Stomach (tissue), 9 donors: ENCODE measurements around the gene ACTR6. TPM values are rescaled to one million over a fixed set of nuclear protein-coding genes. Genes with fewer than 3 reads are reported as not detected.
A peak's percentile ranks its signal among the peaks of the same experiment; 100 is the strongest.

ENCODE experiments used
- DNase-seq, 2 donors: peaks; one replicate each; pipeline versions ENCODE4 v3.0.0 to v3.0.0-alpha.2; 2013 to 2019
- H3K27ac ChIP-seq, 5 donors: fragments of 200-600 bp in 4 of 5; sonication (generic) in 4 of 5; one replicate each; pipeline ENCODE4 v1.5.1; 2013 to 2019; ENCODE audit warnings: mild to moderate bottlenecking in 1 of 5, moderate library complexity in 1 of 5
- H3K27me3 ChIP-seq, 3 donors: fragments of 200-600 bp; sonication (generic); one replicate each; pipeline ENCODE4 v1.5.1; 2017 to 2019; ENCODE audit warnings: mixed run types in 1 of 3
- H3K36me3 ChIP-seq, 4 donors: fragments of 200-600 bp; sonication (generic); 1 replicate in 3 of 4; 2 replicates in 1 of 4; pipeline ENCODE4 v1.5.1; 2016 to 2019
- H3K4me1 ChIP-seq, 4 donors: fragments of 200-600 bp; sonication (generic); one replicate each; pipeline ENCODE4 v1.5.1; 2016 to 2019
- H3K4me3 ChIP-seq, 4 donors: fragments of 200-600 bp; sonication (generic) in 3 of 4; one replicate each; pipeline ENCODE4 v1.5.1; 2016 to 2019; ENCODE audit warnings: mild to moderate bottlenecking in 1 of 4
- H3K9me3 ChIP-seq, 4 donors: fragments of 200-600 bp; sonication (generic); one replicate each; pipeline ENCODE4 v1.5.1; 2016 to 2019
- EP300 ChIP-seq: sonication (generic); formaldehyde crosslinking; IDR thresholded peaks from one replicate; pipeline ENCODE4 v1.6.1; 2017; ENCODE audit warnings: antibody characterized with exemption
- POLR2A ChIP-seq, 4 donors: fragments of 450-650 bp; IDR thresholded peaks; one replicate each; pipeline ENCODE4 v1.6.1; 2016; ENCODE audit warnings: antibody characterized with exemption in 4 of 4, control low read depth in 2 of 4, mild to moderate bottlenecking in 1 of 4, moderate library complexity in 1 of 4
- POLR2AphosphoS5 ChIP-seq, 3 donors: sonication (generic); formaldehyde crosslinking; IDR thresholded peaks; one replicate each; pipeline ENCODE4 v1.6.1; 2016; ENCODE audit warnings: antibody characterized with exemption in 3 of 3
- WGBS, 5 donors: extraction: QIAGEN DNeasy Blood & Tissue Kit in 3 of 5; methylation state at CpG; one replicate each; pipeline versions ENCODE4 v1.1.5 to v1.1.7; 2013 to 2018; 5-methylcytosine and 5-hydroxymethylcytosine counted together
- intact Hi-C: fragments of 100-400 bp; cut with DNase I; formaldehyde crosslinking; loops from one replicate; pipeline ENCODE4 v1.15.1; 2023; ENCODE audit warnings: low total_unique reads
- polyA plus RNA-seq, 3 donors: library from polyadenylated mRNA; stranded (reverse); fragments of 200-250 nt; gene quantifications; one replicate each; pipeline ENCODE4 v1.2.3, GENCODE V29; 2013
- total RNA-seq, 5 donors: library from RNA; depleted of rRNA; stranded (reverse); fragments of >200 nt; gene quantifications; one replicate each; pipeline versions ENCODE4 v1.1.0 to v1.2.3, GENCODE V29; 2014 to 2016
- TF ChIP-seq, protein P1 (sequence below), 7 experiments: fragments of 450-650 bp in 4 of 7; fragments of 200-600 bp in 3 of 7; sonication (generic) in 3 of 7; IDR thresholded peaks; one replicate each; pipeline ENCODE4 v1.5.1; 2016 to 2019; ENCODE audit warnings: antibody characterized with exemption in 7 of 7, control low read depth in 2 of 7, mild to moderate bottlenecking in 1 of 7
- donor health status: healthy with polysubstance abuse.
- donor health status: Bipolar disorder and iron deficiency.
- donor health status: healthy.

The ACTR6 gene
- total and polyA plus RNA-seq, 8 donors, result 0.58 to 40.7 (median 13.4) TPM

GRCh38 chr12:100211698-100212097, 11.1 kb downstream of the ACTR6 start:
- peaks cover 0 to 30% (median 7%) of the 10 kb centered on the region in 4 donors for H3K4me1 ChIP-seq
- TF ChIP-seq EP300, result no peak
- no peak for TF ChIP-seq POLR2AphosphoS5 (IDR thresholded peaks at IDR 0.05)
- no peak for TF ChIP-seq POLR2A (IDR thresholded peaks at IDR 0.05)
- no peaks in the 10 kb centered on the region for H3K27me3 ChIP-seq
- intact Hi-C loops, result no loop called here
- no peak overlapping the region for H3K4me3 ChIP-seq
- H3K27ac ChIP-seq, result no peak overlapping the region
- DNase-seq, result no peak
- 92 to 96% (median 94%) methylated on average over 2 of the region's 2 CpGs for WGBS, 5 donors
- H3K9me3 ChIP-seq, result no peaks in the 10 kb centered on the region
- H3K36me3 ChIP-seq, result peaks cover 20 to 77% (median 73%) of the 10 kb centered on the region in 4 donors

DNA sequence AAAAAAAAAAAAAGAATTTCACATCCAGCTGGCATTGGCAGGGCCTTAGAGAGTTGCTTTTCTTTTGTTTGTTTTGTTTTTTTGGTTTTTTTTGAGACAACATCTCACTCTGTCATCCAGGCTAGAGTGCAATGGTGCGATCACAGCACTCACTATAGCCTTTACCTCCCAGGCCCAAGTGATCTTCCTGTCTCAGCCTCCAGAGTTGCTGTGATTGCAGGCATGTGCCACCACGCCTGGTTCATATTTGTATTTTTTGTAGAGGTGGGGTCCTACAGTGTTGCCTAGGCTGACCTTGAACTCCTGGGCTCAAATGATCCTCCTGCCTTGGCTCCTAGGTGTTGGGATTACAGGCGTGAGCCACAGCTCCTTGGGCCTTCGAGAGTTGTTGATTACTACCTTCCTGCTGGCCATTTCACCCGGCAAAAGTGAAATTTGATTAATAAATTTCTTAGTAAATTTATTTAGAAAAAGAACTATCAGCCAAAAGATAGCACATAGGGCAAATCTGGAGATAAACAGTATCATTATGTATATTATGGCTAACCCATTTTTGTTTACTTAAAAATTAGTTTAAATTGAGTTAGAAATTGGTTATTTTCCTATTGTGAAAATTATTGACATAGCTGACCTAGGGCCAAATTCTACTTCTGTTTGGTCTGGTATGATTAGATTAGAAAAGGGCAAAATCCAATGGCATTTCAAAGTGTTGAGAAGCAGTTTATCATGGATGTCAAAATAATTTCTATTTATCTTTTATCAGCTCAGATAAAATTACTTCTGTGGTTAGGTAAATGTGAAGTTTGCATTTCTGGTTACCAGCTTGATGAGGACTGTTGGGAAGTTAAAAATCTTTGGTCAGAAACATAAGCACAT, 12.6 kb downstream of the ACTR6 start:
- H3K27ac ChIP-seq, result peak overlapping the region in 2 of 5 donors; percentile 18 to 37
- WGBS, 5 donors, result 43 to 72% (median 58%) methylated on average over 5 of the region's 5 CpGs
- H3K36me3 ChIP-seq, result peaks cover 15 to 75% (median 63%) of the 10 kb centered on the region in 4 donors
- TF ChIP-seq, protein P1, sequence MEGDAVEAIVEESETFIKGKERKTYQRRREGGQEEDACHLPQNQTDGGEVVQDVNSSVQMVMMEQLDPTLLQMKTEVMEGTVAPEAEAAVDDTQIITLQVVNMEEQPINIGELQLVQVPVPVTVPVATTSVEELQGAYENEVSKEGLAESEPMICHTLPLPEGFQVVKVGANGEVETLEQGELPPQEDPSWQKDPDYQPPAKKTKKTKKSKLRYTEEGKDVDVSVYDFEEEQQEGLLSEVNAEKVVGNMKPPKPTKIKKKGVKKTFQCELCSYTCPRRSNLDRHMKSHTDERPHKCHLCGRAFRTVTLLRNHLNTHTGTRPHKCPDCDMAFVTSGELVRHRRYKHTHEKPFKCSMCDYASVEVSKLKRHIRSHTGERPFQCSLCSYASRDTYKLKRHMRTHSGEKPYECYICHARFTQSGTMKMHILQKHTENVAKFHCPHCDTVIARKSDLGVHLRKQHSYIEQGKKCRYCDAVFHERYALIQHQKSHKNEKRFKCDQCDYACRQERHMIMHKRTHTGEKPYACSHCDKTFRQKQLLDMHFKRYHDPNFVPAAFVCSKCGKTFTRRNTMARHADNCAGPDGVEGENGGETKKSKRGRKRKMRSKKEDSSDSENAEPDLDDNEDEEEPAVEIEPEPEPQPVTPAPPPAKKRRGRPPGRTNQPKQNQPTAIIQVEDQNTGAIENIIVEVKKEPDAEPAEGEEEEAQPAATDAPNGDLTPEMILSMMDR (IDR thresholded peaks at IDR 0.05), result no peak
- peak in 2 of 3 donors; percentile 31 to 63 for TF ChIP-seq POLR2AphosphoS5 (IDR thresholded peaks at IDR 0.05)
- intact Hi-C loops, result no loop called here
- DNase-seq, result peak in 1 of 2 donors; percentile 22
- H3K27me3 ChIP-seq, result no peaks in the 10 kb centered on the region
- no peaks in the 10 kb centered on the region for H3K9me3 ChIP-seq
- H3K4me1 ChIP-seq, result peaks cover 0 to 31% (median 7%) of the 10 kb centered on the region in 4 donors
- H3K4me3 ChIP-seq, result no peak overlapping the region

GRCh38 chr12:100214518-100214917, 13.9 kb downstream of the ACTR6 start:
- DNase-seq, result no peak
- Histone ChIP-seq H3K36me3 (peaks cover 21 to 75% (median 59%) of the 10 kb centered on the region in 4 donors), H3K27ac (no peak overlapping the region), H3K4me1 (peaks cover 0 to 31% (median 7%) of the 10 kb centered on the region in 4 donors), H3K27me3 (no peaks in the 10 kb centered on the region), H3K9me3 (no peaks in the 10 kb centered on the region), H3K4me3 (no peak overlapping the region)
- WGBS, 5 donors, result 92 to 100% (median 93%) methylated on average over 2 of the region's 2 CpGs
- TF ChIP-seq POLR2A (IDR thresholded peaks at IDR 0.05) (no peak), POLR2AphosphoS5 (IDR thresholded peaks at IDR 0.05) (no peak), EP300 (no peak)
- TF ChIP-seq, protein P1 (IDR thresholded peaks at IDR 0.05), result no peak
- intact Hi-C loops, result no loop called here

GRCh38 chr12:100215209-100215608, 14.6 kb downstream of the ACTR6 start:
- DNase-seq, result no peak
- intact Hi-C loops, result no loop called here
- WGBS, 5 donors, result 46 to 65% (median 62%) methylated on average over 1 of the region's 1 CpG
- Histone ChIP-seq H3K36me3 (peaks cover 20 to 75% (median 59%) of the 10 kb centered on the region in 4 donors), H3K27ac (no peak overlapping the region), H3K9me3 (no peaks in the 10 kb centered on the region), H3K27me3 (no peaks in the 10 kb centered on the region), H3K4me3 (no peak overlapping the region), H3K4me1 (peaks cover 0 to 31% (median 7%) of the 10 kb centered on the region in 4 donors)
- TF ChIP-seq POLR2A (IDR thresholded peaks at IDR 0.05) (no peak), EP300 (no peak)

DNA sequence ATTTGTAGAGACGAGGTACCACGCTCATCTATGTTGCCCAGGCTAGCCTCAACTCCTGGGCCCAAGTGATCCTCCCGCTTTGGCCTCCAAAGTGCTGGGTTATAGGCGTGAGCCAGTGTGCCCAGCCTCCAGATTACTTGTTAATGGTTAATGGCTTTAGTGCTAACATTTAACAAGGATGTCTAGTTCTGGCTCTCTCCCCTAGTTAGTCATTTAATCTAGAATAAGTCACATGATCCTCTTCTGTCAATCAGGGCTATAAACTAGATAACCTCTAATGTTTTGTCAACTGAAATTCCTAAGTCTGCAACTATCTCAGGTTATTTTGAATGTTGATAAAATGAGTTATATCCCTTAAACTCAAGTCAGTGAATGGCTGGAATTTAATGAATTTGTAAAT, 15.7 kb downstream of the ACTR6 start:
- no peak overlapping the region for H3K27ac ChIP-seq
- H3K9me3 ChIP-seq, result no peaks in the 10 kb centered on the region
- intact Hi-C loops, result no loop called here
- H3K4me3 ChIP-seq, result no peak overlapping the region
- DNase-seq, result no peak
- WGBS, 5 donors, result 91 to 98% (median 96%) methylated on average over 4 of the region's 4 CpGs
- TF ChIP-seq, protein P1 (IDR thresholded peaks at IDR 0.05), result no peak
- TF ChIP-seq POLR2AphosphoS5 (IDR thresholded peaks at IDR 0.05), result no peak
- TF ChIP-seq POLR2A (IDR thresholded peaks at IDR 0.05), result no peak
- no peak for TF ChIP-seq EP300
- H3K27me3 ChIP-seq, result no peaks in the 10 kb centered on the region
- peaks cover 19 to 75% (median 59%) of the 10 kb centered on the region in 4 donors for H3K36me3 ChIP-seq
- H3K4me1 ChIP-seq, result peaks cover 0 to 31% (median 7%) of the 10 kb centered on the region in 4 donors
